SK-N-MC (cell line): ENCODE measurements around the gene KCNK13.

ENCODE experiments used
- EZH2 ChIP-seq: fragments of 200-600 bp; sonication (generic); IDR thresholded peaks from one replicate; pipeline ENCODE4 v1.6.1; 2017; ENCODE audit warnings: antibody characterized with exemption
- FOXP2 ChIP-seq: optimal IDR thresholded peaks from 2 replicates; pipeline ENCODE3; 2011; ENCODE audit warnings: mild to moderate bottlenecking, moderate library complexity; ENCODE audit not compliant: insufficient read depth; ENCODE audit errors: extremely low read length, control extremely low read depth

DNA sequence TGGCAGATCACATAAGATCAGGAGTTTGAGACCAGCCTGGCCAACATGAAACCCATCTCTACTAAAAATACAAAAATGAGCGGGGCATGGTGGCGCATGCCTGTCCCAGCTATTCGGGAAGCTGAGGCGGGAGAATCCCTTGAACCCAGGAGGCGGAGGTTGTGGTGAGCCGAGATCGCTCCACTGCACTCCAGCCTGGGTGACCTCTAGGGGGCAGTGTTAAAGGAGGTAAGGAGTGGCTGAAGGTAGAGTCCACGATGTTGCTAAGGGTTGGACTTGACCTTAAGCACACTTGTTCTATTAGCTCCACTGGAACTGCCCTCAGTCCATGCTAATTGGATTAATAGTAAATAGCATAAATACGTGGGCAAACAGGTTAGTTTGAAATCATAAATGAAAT lies 132.1 kb downstream of the KCNK13 start:
- TF ChIP-seq FOXP2 (no peak), EZH2 (no peak)
